Gastrocnemius medialis (tissue), 4 donors: Measurements from ENCODE around the gene RPS6KC1. TPM values are rescaled to one million over a fixed set of nuclear protein-coding genes. Genes with fewer than 3 reads are reported as not detected.

ENCODE experiments used
- ATAC-seq, 2 donors: fragments of 150-250 bp; one replicate each; pipeline ENCODE4 v1.9.1; 2016
- DNase-seq, 2 donors: peaks; one replicate each; pipeline ENCODE4 v3.0.0-alpha.2; 2019
- H3K27ac ChIP-seq, 4 donors: fragments of 200-600 bp; sonication (generic); 1 replicate in 1 of 4; 2 replicates in 3 of 4; pipeline ENCODE4 v1.5.1; 2016 to 2018; ENCODE audit warnings: mild to moderate bottlenecking in 2 of 4, moderate library complexity in 1 of 4
- H3K27me3 ChIP-seq, 3 donors: fragments of 200-600 bp; sonication (generic) in 2 of 3; 1 replicate in 1 of 3; 2 replicates in 2 of 3; pipeline versions ENCODE4 v1.5.1 to v1.6.0; 2016 to 2019; ENCODE audit warnings: mild to moderate bottlenecking in 1 of 3, moderate library complexity in 1 of 3
- H3K36me3 ChIP-seq, 2 donors: fragments of 200-600 bp; sonication (generic) in 1 of 2; one replicate each; pipeline ENCODE4 v1.5.1; 2017 to 2018
- H3K4me1 ChIP-seq, 2 donors: fragments of 200-600 bp; sonication (generic) in 1 of 2; one replicate each; pipeline ENCODE4 v1.5.1; 2016 to 2017; ENCODE audit warnings: mild to moderate bottlenecking in 2 of 2
- H3K4me3 ChIP-seq, 4 donors: fragments of 200-600 bp; sonication (generic) in 3 of 4; 1 replicate in 1 of 4; 2 replicates in 3 of 4; pipeline ENCODE4 v1.5.1; 2016 to 2019; ENCODE audit warnings: mild to moderate bottlenecking in 2 of 4
- H3K9me3 ChIP-seq, 3 donors: fragments of 200-600 bp; sonication (generic) in 2 of 3; 1 replicate in 1 of 3; 2 replicates in 2 of 3; pipeline ENCODE4 v1.5.1; 2016 to 2019
- POLR2A ChIP-seq, 2 donors: fragments of 450-650 bp; IDR thresholded peaks; one replicate each; pipeline ENCODE4 v1.6.1; 2017; ENCODE audit warnings: antibody characterized with exemption in 2 of 2, mild to moderate bottlenecking in 2 of 2, moderate library complexity in 2 of 2
- in situ Hi-C, 4 donors: fragments of 200-750 bp; cut with MboI; loops; one replicate each; pipeline versions ENCODE4 v1.15.0 to v1.8.0; 2017; ENCODE audit warnings: low sequenced_read_pairs in 4 of 4
- intact Hi-C: fragments of 100-400 bp; cut with DNase I; formaldehyde crosslinking; loops from one replicate; pipeline ENCODE4 v1.15.1; 2023; ENCODE audit warnings: low total_unique reads
- total RNA-seq, 4 donors: library from RNA; depleted of rRNA; stranded (reverse); fragments of >200 nt; gene quantifications; one replicate each; pipeline versions ENCODE4 v1.1.0 to v1.2.3, GENCODE V29; 2016
- TF ChIP-seq, protein P1 (sequence below), 5 experiments: fragments of 450-650 bp in 3 of 5; fragments of 200-600 bp in 2 of 5; sonication (generic) in 2 of 5; IDR thresholded peaks in 4 of 5; conservative IDR thresholded peaks in 1 of 5; 1 replicate in 4 of 5; 2 replicates in 1 of 5; pipeline ENCODE4 v1.5.1; 2016 to 2019; ENCODE audit warnings: antibody characterized with exemption in 5 of 5, mild to moderate bottlenecking in 3 of 5, moderate library complexity in 3 of 5

RPS6KC1 gene
- total RNA-seq, 4 donors from 2014 or later: 14.5 to 22.2 (median 16.2) TPM

DNA sequence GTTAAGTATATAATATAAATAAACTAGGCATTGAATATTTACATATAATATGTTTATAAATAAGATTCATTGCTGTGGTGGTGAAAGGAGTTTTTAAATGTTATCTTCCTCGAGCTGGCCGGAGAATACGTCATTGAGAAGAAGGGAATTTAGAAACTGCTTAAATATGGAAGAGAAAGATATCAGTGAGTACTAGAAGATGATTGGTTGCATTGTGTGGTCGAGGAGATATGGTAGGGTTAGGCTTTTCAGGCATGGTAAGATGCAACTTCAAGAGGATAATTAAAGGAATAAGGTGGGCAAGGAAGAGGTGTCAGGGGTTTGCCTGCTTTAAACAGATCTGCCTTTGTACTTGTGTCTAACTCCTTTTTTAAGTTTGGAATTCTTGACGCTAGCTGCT, 73.5 kb downstream of the RPS6KC1 start:
- in situ Hi-C loops (no loop called here), intact Hi-C loops (loop anchor here (10.0 kb wide), 2 partner anchors 120 to 250 kb away; no protein-coding TSS in a partner anchor)
- no peak for DNase-seq

DNA sequence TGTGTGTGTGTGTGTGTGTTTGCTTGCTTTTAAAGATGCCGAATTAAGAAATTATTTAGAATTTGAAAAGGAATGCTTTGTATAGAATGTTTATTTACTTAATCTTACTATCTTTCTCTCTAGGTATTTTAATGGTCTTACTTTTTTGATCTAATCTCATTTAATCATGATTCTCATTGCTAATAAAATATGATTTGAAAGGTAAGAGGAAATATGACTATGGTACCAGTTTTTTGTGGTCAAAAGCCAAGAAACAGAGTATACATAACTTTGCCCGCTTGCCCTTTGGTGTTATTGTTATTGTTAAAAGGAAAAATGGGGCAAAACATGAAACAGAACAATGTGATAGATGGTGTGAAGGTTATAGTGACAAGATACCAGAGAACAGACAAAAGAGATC, 74.6 kb downstream of the RPS6KC1 start:
- ATAC-seq (no peak), DNase-seq (no peak)
- Histone ChIP-seq H3K36me3 (no peaks in the 10 kb centered on the region), H3K27me3 (no peaks in the 10 kb centered on the region), H3K27ac (no peak overlapping the region), H3K4me3 (no peak overlapping the region), H3K9me3 (no peaks in the 10 kb centered on the region), H3K4me1 (peaks cover 0 to 11% of the 10 kb centered on the region in 2 donors)
- intact Hi-C loops (loop anchor here (10.0 kb wide), 2 partner anchors 119 to 249 kb away; no protein-coding TSS in a partner anchor), in situ Hi-C loops (no loop called here)
- TF ChIP-seq, protein P1, sequence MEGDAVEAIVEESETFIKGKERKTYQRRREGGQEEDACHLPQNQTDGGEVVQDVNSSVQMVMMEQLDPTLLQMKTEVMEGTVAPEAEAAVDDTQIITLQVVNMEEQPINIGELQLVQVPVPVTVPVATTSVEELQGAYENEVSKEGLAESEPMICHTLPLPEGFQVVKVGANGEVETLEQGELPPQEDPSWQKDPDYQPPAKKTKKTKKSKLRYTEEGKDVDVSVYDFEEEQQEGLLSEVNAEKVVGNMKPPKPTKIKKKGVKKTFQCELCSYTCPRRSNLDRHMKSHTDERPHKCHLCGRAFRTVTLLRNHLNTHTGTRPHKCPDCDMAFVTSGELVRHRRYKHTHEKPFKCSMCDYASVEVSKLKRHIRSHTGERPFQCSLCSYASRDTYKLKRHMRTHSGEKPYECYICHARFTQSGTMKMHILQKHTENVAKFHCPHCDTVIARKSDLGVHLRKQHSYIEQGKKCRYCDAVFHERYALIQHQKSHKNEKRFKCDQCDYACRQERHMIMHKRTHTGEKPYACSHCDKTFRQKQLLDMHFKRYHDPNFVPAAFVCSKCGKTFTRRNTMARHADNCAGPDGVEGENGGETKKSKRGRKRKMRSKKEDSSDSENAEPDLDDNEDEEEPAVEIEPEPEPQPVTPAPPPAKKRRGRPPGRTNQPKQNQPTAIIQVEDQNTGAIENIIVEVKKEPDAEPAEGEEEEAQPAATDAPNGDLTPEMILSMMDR (IDR thresholded peaks at IDR 0.05 in 4 of 5, conservative IDR thresholded peaks at IDR 0.05 in 1 of 5): no peak
- no peak for TF ChIP-seq POLR2A (IDR thresholded peaks at IDR 0.05)

More for the DNA sequence above, 73.5 kb downstream of the RPS6KC1 start:
- Histone ChIP-seq H3K4me1 (peaks cover 0 to 11% of the 10 kb centered on the region in 2 donors), H3K36me3 (no peaks in the 10 kb centered on the region), H3K27ac (no peak overlapping the region), H3K4me3 (no peak overlapping the region), H3K27me3 (no peaks in the 10 kb centered on the region), H3K9me3 (no peaks in the 10 kb centered on the region)
- ATAC-seq: no peak
- no peak for TF ChIP-seq POLR2A (IDR thresholded peaks at IDR 0.05)
- TF ChIP-seq, protein P1 (IDR thresholded peaks at IDR 0.05 in 4 of 5, conservative IDR thresholded peaks at IDR 0.05 in 1 of 5): no peak

DNA sequence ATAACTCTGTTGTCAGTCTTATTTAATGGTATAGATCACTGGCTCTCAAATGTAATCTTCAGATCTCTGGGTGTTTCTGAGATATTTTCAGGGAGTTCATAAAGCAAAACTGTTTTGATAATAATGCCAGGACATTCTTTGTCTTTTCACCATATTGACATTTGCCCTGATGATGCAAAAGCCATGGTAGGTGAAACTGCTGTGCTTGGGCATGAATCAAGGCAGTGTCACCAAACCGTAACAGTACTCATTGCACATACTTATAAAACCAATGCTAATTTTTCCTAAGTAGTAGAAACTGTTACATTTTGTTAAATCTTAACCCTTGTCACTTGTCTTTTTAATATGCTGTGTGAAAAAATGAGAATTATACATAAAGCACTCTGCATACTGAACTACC, 76.0 kb downstream of the RPS6KC1 start:
- no peak for DNase-seq
- Histone ChIP-seq H3K36me3 (no peaks in the 10 kb centered on the region), H3K4me1 (peaks cover 0 to 11% of the 10 kb centered on the region in 2 donors), H3K4me3 (no peak overlapping the region), H3K27ac (no peak overlapping the region), H3K27me3 (no peaks in the 10 kb centered on the region), H3K9me3 (no peaks in the 10 kb centered on the region)
- TF ChIP-seq POLR2A (IDR thresholded peaks at IDR 0.05): no peak
- TF ChIP-seq, protein P1 (IDR thresholded peaks at IDR 0.05 in 4 of 5, conservative IDR thresholded peaks at IDR 0.05 in 1 of 5): no peak
- in situ Hi-C loops (no loop called here), intact Hi-C loops (loop anchor here (10.0 kb wide), 2 partner anchors 118 to 248 kb away; no protein-coding TSS in a partner anchor)
- ATAC-seq: no peak

DNA sequence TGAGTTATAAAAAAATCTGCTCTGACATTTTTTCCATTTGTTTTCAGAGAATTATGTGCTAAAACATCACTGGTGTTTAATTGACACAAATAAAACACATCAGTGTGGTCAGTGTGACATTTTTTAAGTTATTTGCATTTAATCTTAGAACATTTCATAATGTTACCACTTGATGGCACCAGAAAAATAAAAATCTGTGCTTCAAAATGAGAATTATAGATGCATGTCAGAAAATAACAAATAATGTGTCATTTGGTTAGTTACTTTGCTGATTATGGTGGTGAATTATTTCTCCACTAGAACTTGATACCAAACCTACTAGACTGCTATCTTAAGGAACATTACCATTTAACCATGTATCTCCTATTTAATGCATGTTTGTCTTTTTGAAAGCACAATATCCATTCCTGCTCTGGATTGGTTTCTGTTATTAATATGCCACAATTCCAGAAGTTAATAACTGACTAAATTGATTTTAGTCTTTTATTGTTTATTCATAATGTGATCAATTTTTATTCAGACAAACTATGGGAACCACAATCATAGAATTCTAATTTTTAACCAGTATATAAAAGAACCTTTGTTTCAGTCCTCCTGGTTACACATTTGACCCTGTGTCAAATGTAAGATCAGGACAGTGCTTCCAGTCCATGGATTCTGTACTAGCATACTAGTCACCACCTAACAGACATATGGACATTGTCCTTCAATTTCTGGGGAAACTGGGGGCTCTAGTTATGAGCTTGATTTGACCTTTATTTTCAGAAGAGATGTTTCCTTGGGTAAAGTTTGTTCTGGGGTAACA, 81.0 kb downstream of the RPS6KC1 start:
- no peak for TF ChIP-seq POLR2A (IDR thresholded peaks at IDR 0.05)
- TF ChIP-seq, protein P1 (IDR thresholded peaks at IDR 0.05 in 4 of 5, conservative IDR thresholded peaks at IDR 0.05 in 1 of 5): no peak
- in situ Hi-C loops: no loop called here
- ATAC-seq (no peak), DNase-seq (no peak)
- H3K4me1 ChIP-seq: peaks cover 4 to 13% of the 10 kb centered on the region in 2 donors
- H3K27ac ChIP-seq: no peak overlapping the region
- intact Hi-C loops: no loop called here
- H3K27me3 ChIP-seq: no peaks in the 10 kb centered on the region
- H3K36me3 ChIP-seq: no peaks in the 10 kb centered on the region
- no peaks in the 10 kb centered on the region for H3K9me3 ChIP-seq
- H3K4me3 ChIP-seq: no peak overlapping the region
